ENCODE results near the gene ACSF2. TPM values are rescaled to one million over a fixed set of nuclear protein-coding genes. Genes with fewer than 3 reads are reported as not detected.

The ACSF2 gene
- total RNA-seq, 1 experiment from 2014 or later, result 63.5 TPM

- Histone ChIP-seq H3K79me2 (ENCODE audit: low read length) (peaks cover 66% of the 10 kb centered on the region), H3K27ac (ENCODE audit: low read length) (no peak overlapping the region), H3K36me3 (ENCODE audit: insufficient read depth, low read length) (no peaks in the 10 kb centered on the region), H3K27me3 (ENCODE audit: low read length) (no peaks in the 10 kb centered on the region), H3K4me2 (ENCODE audit: low read depth, low read length, poor library complexity, severe bottlenecking) (no peak overlapping the region), H3K4me3 (ENCODE audit: low read length) (no peak overlapping the region), H4K20me1 (ENCODE audit: insufficient read depth, low read depth, low read length) (no peaks in the 10 kb centered on the region), H3K9ac (ENCODE audit: low read length) (no peak overlapping the region), H3K4me1 (ENCODE audit: low read length) (peaks cover 16% of the 10 kb centered on the region), H3K9me3 (ENCODE audit: low read length) (no peaks in the 10 kb centered on the region), H3K9me2 (replicated peaks; ENCODE audit: insufficient read depth, low read length) (no peaks in the 10 kb centered on the region), H2AFZ (ENCODE audit: low read length) (no peak overlapping the region)
- DNase-seq, result no peak
Measured at GRCh38 chr17:50448643-50449042, 22.6 kb downstream of the ACSF2 start.

- Histone ChIP-seq H3K9me2 (replicated peaks; ENCODE audit: insufficient read depth, low read length) (no peaks in the 10 kb centered on the region), H3K79me2 (ENCODE audit: low read length) (peaks cover 44% of the 10 kb centered on the region), H3K27ac (ENCODE audit: low read length) (no peak overlapping the region), H3K4me2 (ENCODE audit: low read depth, low read length, poor library complexity, severe bottlenecking) (peak overlapping the region; percentile 19), H3K27me3 (ENCODE audit: low read length) (no peaks in the 10 kb centered on the region), H3K4me1 (ENCODE audit: low read length) (peaks cover 14% of the 10 kb centered on the region), H3K9ac (ENCODE audit: low read length) (no peak overlapping the region), H2AFZ (ENCODE audit: low read length) (no peak overlapping the region), H3K4me3 (ENCODE audit: low read length) (no peak overlapping the region), H3K9me3 (ENCODE audit: low read length) (no peaks in the 10 kb centered on the region), H4K20me1 (ENCODE audit: insufficient read depth, low read depth, low read length) (no peaks in the 10 kb centered on the region), H3K36me3 (ENCODE audit: insufficient read depth, low read length) (no peaks in the 10 kb centered on the region)
- DNase-seq, result no peak
Measured at GRCh38 chr17:50451943-50452629, 26.1 kb downstream of the ACSF2 start.

GRCh38 chr17:50452630-50453300 is 26.7 kb downstream of the ACSF2 start:
- Histone ChIP-seq H3K9me3 (ENCODE audit: low read length) (no peaks in the 10 kb centered on the region), H3K4me2 (ENCODE audit: low read depth, low read length, poor library complexity, severe bottlenecking) (peak overlapping the region; percentile 19), H3K27me3 (ENCODE audit: low read length) (no peaks in the 10 kb centered on the region), H3K36me3 (ENCODE audit: insufficient read depth, low read length) (no peaks in the 10 kb centered on the region), H3K9ac (ENCODE audit: low read length) (no peak overlapping the region), H3K4me1 (ENCODE audit: low read length) (peaks cover 14% of the 10 kb centered on the region), H3K27ac (ENCODE audit: low read length) (no peak overlapping the region), H3K9me2 (replicated peaks; ENCODE audit: insufficient read depth, low read length) (no peaks in the 10 kb centered on the region), H4K20me1 (ENCODE audit: insufficient read depth, low read depth, low read length) (no peaks in the 10 kb centered on the region), H3K4me3 (ENCODE audit: low read length) (no peak overlapping the region), H2AFZ (ENCODE audit: low read length) (no peak overlapping the region), H3K79me2 (ENCODE audit: low read length) (peaks cover 41% of the 10 kb centered on the region)
- no peak for DNase-seq

DNA sequence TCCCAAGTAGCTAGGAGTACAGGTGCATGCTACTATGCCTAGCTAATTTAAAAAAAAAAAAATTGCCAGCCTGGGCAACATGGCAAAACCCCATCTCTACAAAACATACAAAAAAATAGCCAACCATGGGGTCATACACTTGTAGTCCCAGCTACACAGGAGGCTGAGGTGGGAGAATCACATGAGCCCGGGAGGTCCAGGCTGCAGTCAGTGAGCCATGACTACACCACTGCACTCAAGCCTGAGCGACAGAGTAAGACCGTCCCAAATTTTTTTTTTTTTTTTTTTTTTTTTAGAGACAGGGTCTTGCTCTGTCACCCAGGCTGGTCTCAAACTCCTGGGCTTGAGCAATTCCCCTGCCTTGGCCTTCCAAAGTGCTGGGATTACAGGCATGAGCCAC is 27.9 kb downstream of the ACSF2 start:
- Histone ChIP-seq H3K4me3 (ENCODE audit: low read length) (no peak overlapping the region), H3K4me2 (ENCODE audit: low read depth, low read length, poor library complexity, severe bottlenecking) (no peak overlapping the region), H3K9me3 (ENCODE audit: low read length) (no peaks in the 10 kb centered on the region)

DNA sequence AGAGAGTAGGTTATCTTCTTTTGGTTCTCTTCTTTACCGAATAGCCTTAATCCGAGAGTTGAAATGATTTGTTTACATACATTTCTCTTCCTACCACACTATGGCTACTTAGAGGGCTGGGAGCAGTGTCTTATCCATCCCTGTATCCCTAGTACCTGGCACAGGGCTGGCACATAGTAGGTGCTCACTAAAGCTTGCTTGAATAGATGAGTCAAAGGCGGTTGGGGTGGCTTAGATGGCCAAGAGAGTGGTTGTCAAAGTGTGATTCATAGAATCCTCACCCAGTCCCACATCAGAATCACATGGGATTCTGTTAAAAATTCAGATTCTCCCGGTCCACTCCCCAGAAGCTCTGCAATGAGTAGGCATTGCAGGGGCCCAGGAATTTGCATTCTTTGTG is 31.6 kb downstream of the ACSF2 start:
- Histone ChIP-seq H4K20me1 (ENCODE audit: insufficient read depth, low read depth, low read length) (no peaks in the 10 kb centered on the region), H3K36me3 (ENCODE audit: insufficient read depth, low read length) (no peaks in the 10 kb centered on the region), H3K27ac (ENCODE audit: low read length) (no peak overlapping the region), H3K9me3 (ENCODE audit: low read length) (no peaks in the 10 kb centered on the region), H3K4me3 (ENCODE audit: low read length) (no peak overlapping the region), H3K9me2 (replicated peaks; ENCODE audit: insufficient read depth, low read length) (no peaks in the 10 kb centered on the region), H3K27me3 (ENCODE audit: low read length) (no peaks in the 10 kb centered on the region), H3K9ac (ENCODE audit: low read length) (no peak overlapping the region), H3K4me1 (ENCODE audit: low read length) (peaks cover 6% of the 10 kb centered on the region; the same call in 1 of the 2 replicates), H3K4me2 (ENCODE audit: low read depth, low read length, poor library complexity, severe bottlenecking) (no peak overlapping the region), H3K79me2 (ENCODE audit: low read length) (peaks cover 6% of the 10 kb centered on the region), H2AFZ (ENCODE audit: low read length) (no peak overlapping the region)
- no peak for DNase-seq

More for the DNA sequence above, 27.9 kb downstream of the ACSF2 start:
- no peaks in the 10 kb centered on the region for H3K27me3 ChIP-seq (ENCODE audit: low read length)
- no peaks in the 10 kb centered on the region for H3K9me2 ChIP-seq (replicated peaks; ENCODE audit: insufficient read depth, low read length)
- H3K4me1 ChIP-seq (ENCODE audit: low read length), result peaks cover 14% of the 10 kb centered on the region
- no peak overlapping the region for H3K9ac ChIP-seq (ENCODE audit: low read length)
- H3K79me2 ChIP-seq (ENCODE audit: low read length), result peaks cover 31% of the 10 kb centered on the region
- H3K27ac ChIP-seq (ENCODE audit: low read length), result no peak overlapping the region
- no peak overlapping the region for H2AFZ ChIP-seq (ENCODE audit: low read length)
- DNase-seq, result no peak
- no peaks in the 10 kb centered on the region for H3K36me3 ChIP-seq (ENCODE audit: insufficient read depth, low read length)
- H4K20me1 ChIP-seq (ENCODE audit: insufficient read depth, low read depth, low read length), result no peaks in the 10 kb centered on the region

DNA sequence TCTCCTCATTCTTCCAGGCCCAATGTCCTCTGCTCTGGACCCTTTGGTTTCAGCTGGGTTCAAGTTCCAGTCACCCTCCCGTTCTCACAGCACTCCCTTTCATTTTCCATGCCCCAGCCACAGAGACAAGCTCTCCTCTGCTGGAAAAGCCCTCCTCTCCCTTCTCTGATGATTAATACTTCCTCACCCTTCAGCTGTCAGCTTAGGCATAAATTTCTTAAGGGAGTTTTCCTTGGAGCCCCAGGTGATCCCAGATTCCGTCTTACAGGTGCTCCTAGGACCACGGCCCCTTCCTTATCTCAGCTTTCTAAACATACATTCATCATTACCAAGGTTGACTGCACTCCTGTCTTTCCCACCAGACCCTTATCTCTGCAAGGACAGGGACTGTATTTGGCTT is 32.3 kb downstream of the ACSF2 start:
- Histone ChIP-seq H4K20me1 (ENCODE audit: insufficient read depth, low read depth, low read length) (no peaks in the 10 kb centered on the region), H3K79me2 (ENCODE audit: low read length) (no peaks in the 10 kb centered on the region), H2AFZ (ENCODE audit: low read length) (no peak overlapping the region), H3K9me2 (replicated peaks; ENCODE audit: insufficient read depth, low read length) (no peaks in the 10 kb centered on the region), H3K9ac (ENCODE audit: low read length) (no peak overlapping the region), H3K27me3 (ENCODE audit: low read length) (no peaks in the 10 kb centered on the region), H3K4me3 (ENCODE audit: low read length) (no peak overlapping the region), H3K4me1 (ENCODE audit: low read length) (0 out of 2 replicates have a peak, but pooled peaks cover 4% of the 10 kb centered on the region), H3K9me3 (ENCODE audit: low read length) (no peaks in the 10 kb centered on the region), H3K36me3 (ENCODE audit: insufficient read depth, low read length) (no peaks in the 10 kb centered on the region), H3K4me2 (ENCODE audit: low read depth, low read length, poor library complexity, severe bottlenecking) (no peak overlapping the region), H3K27ac (ENCODE audit: low read length) (no peak overlapping the region)
- DNase-seq, result no peak

- Histone ChIP-seq H3K9ac (ENCODE audit: low read length) (no peak overlapping the region), H3K9me2 (replicated peaks; ENCODE audit: insufficient read depth, low read length) (no peaks in the 10 kb centered on the region), H2AFZ (ENCODE audit: low read length) (no peak overlapping the region), H3K36me3 (ENCODE audit: insufficient read depth, low read length) (no peaks in the 10 kb centered on the region), H3K27me3 (ENCODE audit: low read length) (no peaks in the 10 kb centered on the region), H3K9me3 (ENCODE audit: low read length) (no peaks in the 10 kb centered on the region), H3K27ac (ENCODE audit: low read length) (no peak overlapping the region), H4K20me1 (ENCODE audit: insufficient read depth, low read depth, low read length) (no peaks in the 10 kb centered on the region), H3K79me2 (ENCODE audit: low read length) (no peaks in the 10 kb centered on the region), H3K4me3 (ENCODE audit: low read length) (no peak overlapping the region), H3K4me1 (ENCODE audit: low read length) (0 out of 2 replicates have a peak, but pooled peaks cover 4% of the 10 kb centered on the region), H3K4me2 (ENCODE audit: low read depth, low read length, poor library complexity, severe bottlenecking) (no peak overlapping the region)
- DNase-seq, result no peak
Measured at GRCh38 chr17:50458701-50459676, 33.0 kb downstream of the ACSF2 start.

DNA sequence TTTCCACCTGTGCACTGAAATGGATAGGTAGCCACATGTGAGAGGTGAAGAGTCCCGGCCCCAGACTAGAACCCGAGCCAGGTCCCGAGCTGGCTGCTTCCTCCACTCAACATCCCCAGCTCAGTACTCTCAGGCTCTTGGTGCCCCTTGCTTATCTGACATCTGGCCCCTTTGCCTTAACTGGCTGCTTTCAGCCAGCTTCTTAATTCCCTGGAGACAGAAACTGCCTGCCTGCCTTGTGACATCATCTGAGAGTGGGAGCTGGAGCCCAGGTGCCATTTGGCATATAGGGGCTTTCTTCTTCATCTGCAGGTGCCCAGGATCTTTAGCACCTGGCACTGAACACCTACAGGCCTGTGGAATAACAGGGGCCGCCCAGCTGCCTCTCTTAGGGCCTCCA is 33.7 kb downstream of the ACSF2 start:
- Histone ChIP-seq H3K4me2 (ENCODE audit: low read depth, low read length, poor library complexity, severe bottlenecking) (no peak overlapping the region), H3K27me3 (ENCODE audit: low read length) (no peaks in the 10 kb centered on the region), H3K4me1 (ENCODE audit: low read length) (0 out of 2 replicates have a peak, but pooled peaks cover 4% of the 10 kb centered on the region), H3K9me3 (ENCODE audit: low read length) (no peaks in the 10 kb centered on the region), H3K27ac (ENCODE audit: low read length) (no peak overlapping the region), H3K36me3 (ENCODE audit: insufficient read depth, low read length) (no peaks in the 10 kb centered on the region), H3K9ac (ENCODE audit: low read length) (no peak overlapping the region), H3K79me2 (ENCODE audit: low read length) (no peaks in the 10 kb centered on the region), H4K20me1 (ENCODE audit: insufficient read depth, low read depth, low read length) (no peaks in the 10 kb centered on the region), H3K9me2 (replicated peaks; ENCODE audit: insufficient read depth, low read length) (no peaks in the 10 kb centered on the region), H2AFZ (ENCODE audit: low read length) (no peak overlapping the region), H3K4me3 (ENCODE audit: low read length) (no peak overlapping the region)
- peak; percentile 44 for DNase-seq

Measured in Karpas-422 (cell line).